HepG2 (cell line): ENCODE data around the gene PPP1R13B. TPM values are rescaled to one million over a fixed set of nuclear protein-coding genes. Genes with fewer than 3 reads are reported as not detected.

Source experiments
- ATAC-seq: fragments of 200-7000 bp; cut with Tn5 transposase; 3 replicates; pipeline ENCODE4 v1.9.1; 2020; ENCODE audit warnings: mild to moderate bottlenecking, moderate library complexity
- BruUV-seq: library from RNA; stranded (reverse); fragments of 400-500 nt; replicated peaks from 2 replicates; lab custom pipeline; 2021; lab: Mats Ljungman, UMichigan
- CTCF ChIA-PET: fragments of 300-600 bp; formaldehyde crosslinking; extraction: SDS; loops from one replicate; lab custom pipeline; 2021; ENCODE audit warnings: low total read pairs, inconsistent platforms, low intra/inter-chr PET ratio; lab: Yijun Ruan, JAX
- POLR2A ChIA-PET: fragments of 350-600 bp; sonication (Branson Sonifier 250); formaldehyde crosslinking; loops from one replicate; lab custom pipeline; 2020; ENCODE audit warnings: antibody characterized with exemption, inconsistent platforms; lab: Yijun Ruan, JAX
- DNase-seq: peaks from one replicate; pipeline ENCODE4 v3.0.0-alpha.2; 2015; ENCODE audit warnings: low spot score
- FAIRE-seq: peaks from 3 replicates; lab custom pipeline; 2011; peaks lifted over from hg19 to GRCh38; lab: Jason Lieb, UNC
- H2AFZ ChIP-seq: one replicate; pipeline ENCODE4 v1.6.1; 2011; ENCODE audit warnings: low read length, inconsistent platforms
- H3K27ac ChIP-seq: fragments of 300-600 bp; 3 replicates; pipeline ENCODE4 v1.8.0; 2011; ENCODE audit warnings: mixed run types, mild to moderate bottlenecking, mixed read lengths, low read length, inconsistent platforms; ENCODE audit not compliant: insufficient read depth; ENCODE audit errors: extremely low read length
- H3K27me3 ChIP-seq, 2 experiments: fragments of 200-600 bp in 1 of 2; 2 replicates in 1 of 2; 3 replicates in 1 of 2; pipeline versions ENCODE4 v1.6.0 to v1.8.0; 2011; ENCODE audit warnings: low read length in 2 of 2, mild to moderate bottlenecking in 2 of 2, moderate library complexity in 2 of 2, inconsistent platforms in 1 of 2; ENCODE audit not compliant: insufficient read depth in 2 of 2, control insufficient read depth in 1 of 2
- H3K36me3 ChIP-seq, 2 experiments: fragments of 200-600 bp in 1 of 2; replicated peaks in 1 of 2; 2 replicates in 1 of 2; 3 replicates in 1 of 2; pipeline versions ENCODE4 v1.5.1 to v1.8.0; 2011; ENCODE audit warnings: low read length in 2 of 2, inconsistent platforms in 1 of 2; ENCODE audit not compliant: insufficient read depth in 2 of 2, control insufficient read depth in 1 of 2
- H3K4me1 ChIP-seq: 2 replicates; pipeline ENCODE4 v1.5.1; 2012; ENCODE audit warnings: low read length, inconsistent platforms; ENCODE audit not compliant: insufficient read depth
- H3K4me2 ChIP-seq: 2 replicates; pipeline ENCODE4 v1.6.0; 2011; ENCODE audit warnings: low read depth, low read length, inconsistent platforms
- H3K4me3 ChIP-seq, 3 experiments: fragments of 200-600 bp in 1 of 3; sonication (generic), shearing (Covaris generic) in 1 of 3; replicated peaks in 1 of 3; 2 replicates each; pipeline ENCODE4 v1.5.1; 2011 to 2016; ENCODE audit warnings: low read length in 3 of 3, inconsistent platforms in 2 of 3, low read depth in 2 of 3, mild to moderate bottlenecking in 2 of 3, control low read depth in 1 of 3, mixed read lengths in 1 of 3; ENCODE audit not compliant: insufficient read depth in 1 of 3
- H3K79me2 ChIP-seq: one replicate; pipeline ENCODE4 v1.6.1; 2011; ENCODE audit warnings: low read length, inconsistent platforms; ENCODE audit not compliant: insufficient read depth
- H3K9ac ChIP-seq: 2 replicates; pipeline ENCODE4 v1.6.0; 2011; ENCODE audit warnings: mild to moderate bottlenecking, low read depth, low read length, inconsistent platforms; ENCODE audit not compliant: insufficient read depth
- H3K9me3 ChIP-seq: 2 replicates; pipeline ENCODE4 v1.5.1; 2012; ENCODE audit warnings: mild to moderate bottlenecking, low read length
- H4K20me1 ChIP-seq: 2 replicates; pipeline ENCODE4 v1.6.0; 2011; ENCODE audit warnings: inconsistent platforms, mild to moderate bottlenecking, low read length, moderate library complexity; ENCODE audit not compliant: insufficient read depth
- CC2D1A ChIP-seq: sonication (generic); formaldehyde crosslinking; IDR thresholded peaks from 2 replicates; pipeline ENCODE4 v1.8.1; 2023; ENCODE audit warnings: mild to moderate bottlenecking, missing genetic modification reagents
- NFYC ChIP-seq: IDR thresholded peaks from 2 replicates; pipeline ENCODE4 v1.6.1; 2016; ENCODE audit warnings: missing genetic modification reagents, missing compliant biosample characterization
- PCBP2 ChIP-seq: fragments of 200-400 bp; formaldehyde crosslinking; optimal IDR thresholded peaks from 2 replicates; pipeline ENCODE3; 2018; ENCODE audit warnings: low read length, low read depth; ENCODE audit not compliant: poor library complexity, severe bottlenecking
- ZNF7 ChIP-seq: IDR thresholded peaks from 2 replicates; pipeline ENCODE4 v1.6.1; 2016; ENCODE audit warnings: missing biosample characterization, missing genetic modification reagents
- ZNF773 ChIP-seq: sonication (generic); formaldehyde crosslinking; IDR thresholded peaks from 2 replicates; pipeline ENCODE4 v1.4.0; 2020; ENCODE audit warnings: missing genetic modification reagents, borderline replicate concordance
- ZNF781 ChIP-seq: sonication (generic); formaldehyde crosslinking; IDR thresholded peaks from 2 replicates; pipeline ENCODE4 v1.5.1; 2020; ENCODE audit warnings: borderline replicate concordance, mild to moderate bottlenecking, missing genetic modification reagents; ENCODE audit errors: not compliant biosample characterization
- WGBS: methylation state at CpG from one replicate; pipeline ENCODE4 v1.1.6; 2017; ENCODE audit warnings: low lambda C conversion rate; 5-methylcytosine and 5-hydroxymethylcytosine counted together
- in situ Hi-C: cut with HindIII; loops from 2 replicates; pipeline ENCODE4 v1.10.0; 2017; ENCODE audit warnings: low pct_unique_long_range_greater_than_20kb; ENCODE audit not compliant: extremely low pct_ligation_motif_present
- intact Hi-C: fragments of 100-400 bp; cut with micrococcal nuclease; formaldehyde crosslinking; loops from one replicate; pipeline ENCODE4 v1.10.0; 2022; ENCODE audit not compliant: unreplicated experiment
- polyA plus RNA-seq, 8 experiments: library from polyadenylated mRNA; depleted of rRNA in 3 of 8; stranded (reverse) in 7 of 8; unstranded in 1 of 8; fragments of >200 nt; fragmentation: Illumina TruSeq in 4 of 8; extraction: Trizol in 4 of 8; gene quantifications; 2 replicates each; pipeline versions ENCODE4 v1.2.1 to v1.2.3, GENCODE V29; 2011 to 2016; ENCODE audit warnings: low read depth in 4 of 8, missing spikeins in 1 of 8, mixed read lengths in 1 of 8; ENCODE audit not compliant: insufficient read depth in 1 of 8
- total RNA-seq, 5 experiments: library from RNA; depleted of rRNA; stranded (reverse); fragments of >200 nt; fragmentation: Illumina TruSeq; extraction: Trizol; gene quantifications; 2 replicates each; pipeline ENCODE4 v1.2.3, GENCODE V29; 2016; ENCODE audit warnings: low read depth in 1 of 5
- TF ChIP-seq, protein P1 (sequence below): IDR thresholded peaks from 2 replicates; pipeline ENCODE4 v1.4.0; 2020; ENCODE audit warnings: mild to moderate bottlenecking, missing genetic modification reagents
- TF ChIP-seq, protein P2 (sequence below): sonication (generic); formaldehyde crosslinking; IDR thresholded peaks from 2 replicates; pipeline ENCODE4 v1.4.0; 2020; ENCODE audit warnings: missing genetic modification reagents

Gene PPP1R13B
- total and polyA plus RNA-seq, 2 of the 13 experiments (the other 11 are each of a cell fraction or from before 2014, with no cell fraction given): 4.6 to 9.4 TPM

DNA sequence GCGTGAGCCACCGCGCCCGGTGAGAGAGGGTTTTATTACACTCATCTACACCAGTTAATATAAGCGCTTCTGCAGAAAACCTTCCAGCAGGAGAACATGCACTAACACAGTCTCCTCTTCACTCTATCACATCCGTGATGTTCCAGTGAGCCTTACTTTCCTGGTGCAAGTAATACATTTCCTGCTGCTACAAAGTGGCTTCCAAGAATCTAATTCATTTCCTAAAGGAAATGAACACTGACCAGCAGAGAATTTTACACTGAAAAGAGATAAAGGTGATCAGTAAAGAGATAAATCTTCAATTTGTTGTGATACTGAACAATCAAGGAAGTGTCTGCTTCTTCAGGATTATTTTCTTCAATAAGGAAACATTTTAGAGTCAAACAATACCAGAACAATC lies 92.3 kb downstream of the PPP1R13B start (continued):
- TF ChIP-seq, protein P1, sequence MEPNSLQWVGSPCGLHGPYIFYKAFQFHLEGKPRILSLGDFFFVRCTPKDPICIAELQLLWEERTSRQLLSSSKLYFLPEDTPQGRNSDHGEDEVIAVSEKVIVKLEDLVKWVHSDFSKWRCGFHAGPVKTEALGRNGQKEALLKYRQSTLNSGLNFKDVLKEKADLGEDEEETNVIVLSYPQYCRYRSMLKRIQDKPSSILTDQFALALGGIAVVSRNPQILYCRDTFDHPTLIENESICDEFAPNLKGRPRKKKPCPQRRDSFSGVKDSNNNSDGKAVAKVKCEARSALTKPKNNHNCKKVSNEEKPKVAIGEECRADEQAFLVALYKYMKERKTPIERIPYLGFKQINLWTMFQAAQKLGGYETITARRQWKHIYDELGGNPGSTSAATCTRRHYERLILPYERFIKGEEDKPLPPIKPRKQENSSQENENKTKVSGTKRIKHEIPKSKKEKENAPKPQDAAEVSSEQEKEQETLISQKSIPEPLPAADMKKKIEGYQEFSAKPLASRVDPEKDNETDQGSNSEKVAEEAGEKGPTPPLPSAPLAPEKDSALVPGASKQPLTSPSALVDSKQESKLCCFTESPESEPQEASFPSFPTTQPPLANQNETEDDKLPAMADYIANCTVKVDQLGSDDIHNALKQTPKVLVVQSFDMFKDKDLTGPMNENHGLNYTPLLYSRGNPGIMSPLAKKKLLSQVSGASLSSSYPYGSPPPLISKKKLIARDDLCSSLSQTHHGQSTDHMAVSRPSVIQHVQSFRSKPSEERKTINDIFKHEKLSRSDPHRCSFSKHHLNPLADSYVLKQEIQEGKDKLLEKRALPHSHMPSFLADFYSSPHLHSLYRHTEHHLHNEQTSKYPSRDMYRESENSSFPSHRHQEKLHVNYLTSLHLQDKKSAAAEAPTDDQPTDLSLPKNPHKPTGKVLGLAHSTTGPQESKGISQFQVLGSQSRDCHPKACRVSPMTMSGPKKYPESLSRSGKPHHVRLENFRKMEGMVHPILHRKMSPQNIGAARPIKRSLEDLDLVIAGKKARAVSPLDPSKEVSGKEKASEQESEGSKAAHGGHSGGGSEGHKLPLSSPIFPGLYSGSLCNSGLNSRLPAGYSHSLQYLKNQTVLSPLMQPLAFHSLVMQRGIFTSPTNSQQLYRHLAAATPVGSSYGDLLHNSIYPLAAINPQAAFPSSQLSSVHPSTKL: no peak
- TF ChIP-seq, protein P2, sequence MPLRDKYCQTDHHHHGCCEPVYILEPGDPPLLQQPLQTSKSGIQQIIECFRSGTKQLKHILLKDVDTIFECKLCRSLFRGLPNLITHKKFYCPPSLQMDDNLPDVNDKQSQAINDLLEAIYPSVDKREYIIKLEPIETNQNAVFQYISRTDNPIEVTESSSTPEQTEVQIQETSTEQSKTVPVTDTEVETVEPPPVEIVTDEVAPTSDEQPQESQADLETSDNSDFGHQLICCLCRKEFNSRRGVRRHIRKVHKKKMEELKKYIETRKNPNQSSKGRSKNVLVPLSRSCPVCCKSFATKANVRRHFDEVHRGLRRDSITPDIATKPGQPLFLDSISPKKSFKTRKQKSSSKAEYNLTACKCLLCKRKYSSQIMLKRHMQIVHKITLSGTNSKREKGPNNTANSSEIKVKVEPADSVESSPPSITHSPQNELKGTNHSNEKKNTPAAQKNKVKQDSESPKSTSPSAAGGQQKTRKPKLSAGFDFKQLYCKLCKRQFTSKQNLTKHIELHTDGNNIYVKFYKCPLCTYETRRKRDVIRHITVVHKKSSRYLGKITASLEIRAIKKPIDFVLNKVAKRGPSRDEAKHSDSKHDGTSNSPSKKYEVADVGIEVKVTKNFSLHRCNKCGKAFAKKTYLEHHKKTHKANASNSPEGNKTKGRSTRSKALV: no peak
- TF ChIP-seq NFYC (no peak), ZNF781 (CRISPR knock-in tag) (no peak)

DNA sequence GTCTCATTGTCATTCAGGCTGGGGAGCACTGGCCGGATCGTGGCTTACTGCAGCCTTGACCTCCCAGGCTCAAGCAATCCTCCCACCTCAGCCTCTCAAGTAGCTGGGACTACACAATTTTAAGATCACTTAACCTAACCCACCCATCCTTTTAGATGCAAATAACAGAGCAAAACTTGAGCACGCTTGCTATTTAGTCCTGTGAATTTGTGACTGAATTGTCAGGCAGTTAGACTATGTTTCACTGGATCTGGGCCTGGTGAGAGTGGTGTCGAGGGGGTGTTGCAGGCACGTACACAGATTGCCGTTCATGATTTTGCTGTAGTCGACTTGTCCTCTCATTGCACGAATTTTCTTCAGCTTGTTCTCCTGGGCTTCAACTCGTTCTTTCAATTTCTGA lies 93.6 kb downstream of the PPP1R13B start:
- no peak for FAIRE-seq
- ChIA-PET POLR2A (no interaction called here), CTCF (no interaction called here)

More for the DNA sequence above, 93.6 kb downstream of the PPP1R13B start:
- no peak overlapping the region for H3K4me2 ChIP-seq
- H3K9me3 ChIP-seq: no peaks in the 10 kb centered on the region
- peaks cover 4 to 25% of the 10 kb centered on the region in 2 experiments; a peak in 4 of 5 replicates for H3K36me3 ChIP-seq
- H3K4me3 ChIP-seq: no peak overlapping the region
- WGBS: 88% methylated on average over 9 of the region's 9 CpGs
- intact Hi-C loops: no loop called here
- no peak for TF ChIP-seq ZNF773 (CRISPR knock-in tag)
- TF ChIP-seq PCBP2: no peak
- TF ChIP-seq CC2D1A (CRISPR knock-in tag): no peak
- TF ChIP-seq ZNF7 (CRISPR knock-in tag): no peak
- no peaks in the 10 kb centered on the region for H3K79me2 ChIP-seq
- no TSS peak for BruUV-seq
- in situ Hi-C loops: no loop called here
- H3K9ac ChIP-seq: no peak overlapping the region
- no peaks in the 10 kb centered on the region for H3K27me3 ChIP-seq
- H2AFZ ChIP-seq: no peak overlapping the region
- ATAC-seq (no peak), DNase-seq (no peak)
- H3K27ac ChIP-seq: no peak overlapping the region
- H3K4me1 ChIP-seq: no peaks in the 10 kb centered on the region
- no peaks in the 10 kb centered on the region for H4K20me1 ChIP-seq
